T-helper 1 cell (primary cell): ENCODE data around the gene BMPR1A.
A peak's percentile ranks its signal among the peaks of the same experiment; 100 is the strongest.

ENCODE experiments used
- DNase-seq, 5 donors: peaks; one replicate each; pipeline ENCODE4 v3.0.0-alpha.2; 2012 to 2020

The BMPR1A gene

GRCh38 chr10:86804805-86805204 is 48.4 kb downstream of the BMPR1A start:
- no peak for DNase-seq

- no peak for DNase-seq
These were observed 56.7 kb downstream of the BMPR1A start for GRCh38 chr10:86813101-86813500.

DNA sequence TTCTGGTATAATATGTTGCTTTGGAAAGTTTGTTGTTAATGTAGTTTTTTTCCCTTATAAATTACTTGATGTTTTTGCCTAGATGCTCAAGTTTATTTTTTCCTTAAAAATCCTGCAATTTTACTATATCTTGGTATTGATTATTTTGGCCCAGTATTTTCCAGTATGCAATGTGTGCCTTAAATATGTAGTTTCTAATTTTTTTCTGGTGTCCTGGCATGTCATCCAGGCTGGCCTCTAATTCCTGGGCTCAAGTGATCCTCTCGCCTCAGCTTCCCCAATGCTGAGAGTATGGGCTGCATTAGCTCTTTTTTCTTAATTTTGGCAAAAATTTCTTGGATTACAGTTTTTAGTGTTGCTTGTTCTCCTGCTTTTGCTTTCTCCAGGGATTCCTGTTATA is 57.6 kb downstream of the BMPR1A start:
- no peak for DNase-seq

- DNase-seq = no peak
These were observed 58.7 kb downstream of the BMPR1A start for GRCh38 chr10:86815035-86815617.

GRCh38 chr10:86815640-86816039 is 59.2 kb downstream of the BMPR1A start:
- DNase-seq = no peak

- no peak for DNase-seq
These were observed 60.8 kb downstream of the BMPR1A start for GRCh38 chr10:86817246-86817645.

DNA sequence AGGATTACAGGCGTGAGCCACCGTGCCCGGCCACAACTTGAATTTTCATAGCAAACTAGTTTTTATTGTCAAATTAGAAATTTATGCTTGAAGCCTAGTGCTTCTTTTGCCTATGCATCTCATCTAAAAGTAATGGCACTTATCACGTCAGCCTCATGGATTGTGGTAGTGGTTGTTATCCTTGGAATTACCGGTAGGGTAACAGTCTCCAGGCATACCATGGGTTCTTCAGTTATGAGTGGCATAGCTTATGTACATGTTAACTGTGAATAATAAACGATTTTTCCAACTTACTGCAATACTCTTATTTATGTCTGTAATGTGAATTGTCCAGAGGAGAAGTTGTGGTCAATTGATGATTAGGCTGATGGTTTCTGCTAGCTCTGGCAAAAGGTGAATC is 63.1 kb downstream of the BMPR1A start:
- DNase-seq = no peak

GRCh38 chr10:86820509-86820908 is 64.1 kb downstream of the BMPR1A start:
- no peak for DNase-seq

DNA sequence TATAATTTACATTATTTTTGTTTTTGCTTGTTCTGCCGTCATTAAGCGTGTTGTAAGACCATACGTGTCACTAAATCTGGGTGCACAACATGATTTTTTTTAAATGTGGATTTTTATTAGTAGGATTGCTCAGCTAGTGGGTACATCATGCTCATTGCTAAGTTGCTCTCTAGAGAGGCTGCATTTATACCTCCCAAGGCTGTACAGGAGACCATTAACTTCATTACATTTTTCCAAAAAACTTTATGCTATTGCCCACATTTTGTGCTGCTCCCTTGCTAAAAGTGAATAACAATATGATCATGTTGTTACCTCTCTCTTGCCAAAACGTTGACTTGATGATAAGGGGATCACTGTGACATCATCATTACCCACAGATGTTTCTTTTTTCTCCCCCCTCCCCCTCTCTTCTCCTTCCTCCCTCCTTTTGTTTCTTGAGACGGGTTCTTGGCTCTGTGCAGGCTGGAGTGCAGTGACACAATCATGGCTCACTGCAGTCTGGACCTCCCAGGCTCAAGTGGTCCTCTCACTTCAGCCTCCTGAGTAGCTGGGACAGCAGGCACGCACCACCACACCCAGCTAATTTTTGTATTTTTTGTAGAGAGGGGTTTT is 65.1 kb downstream of the BMPR1A start:
- no peak for DNase-seq

- DNase-seq = no peak
These were observed 67.1 kb downstream of the BMPR1A start for GRCh38 chr10:86823565-86823964.

- no peak for DNase-seq
These were observed 67.7 kb downstream of the BMPR1A start for GRCh38 chr10:86824151-86824550.

DNA sequence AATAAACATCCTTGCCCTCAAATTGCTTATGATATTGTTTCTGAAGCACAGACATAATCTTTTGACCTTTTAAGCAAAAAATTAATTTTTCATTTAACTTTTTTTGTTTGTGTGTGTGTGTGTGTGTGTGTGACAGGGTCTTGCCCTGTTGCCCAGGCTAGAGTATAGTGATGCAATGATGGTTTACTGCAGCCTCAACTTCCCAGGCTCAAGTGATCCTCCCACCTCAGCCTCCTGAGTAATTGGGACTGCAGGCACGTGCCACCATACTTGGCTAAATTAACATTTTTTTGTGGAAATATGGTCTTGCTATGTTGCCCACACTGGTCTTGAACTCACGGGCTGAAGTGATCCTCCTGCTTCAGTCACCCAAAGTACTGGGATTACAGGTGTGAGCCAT is 68.9 kb downstream of the BMPR1A start:
- DNase-seq = no peak

DNA sequence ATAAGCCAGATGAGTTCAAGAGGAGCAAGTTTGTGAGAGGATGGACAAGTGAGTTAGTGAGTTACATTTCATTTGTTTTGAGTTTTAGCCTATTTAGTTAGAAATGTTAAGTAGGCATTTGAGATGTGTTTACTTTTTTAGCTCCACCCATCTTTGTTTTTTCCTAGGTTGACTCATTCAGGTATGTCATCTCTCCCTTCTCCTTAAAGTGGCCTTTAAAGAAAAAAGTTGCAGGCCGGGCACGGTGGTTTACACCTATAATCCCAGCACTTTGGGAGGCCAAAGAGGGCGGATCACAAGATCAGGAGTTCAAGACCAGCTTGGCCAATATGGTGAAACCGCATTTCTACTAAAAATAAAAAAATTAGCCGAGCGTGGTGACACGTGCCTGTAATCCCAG is 71.2 kb downstream of the BMPR1A start:
- no peak for DNase-seq

DNA sequence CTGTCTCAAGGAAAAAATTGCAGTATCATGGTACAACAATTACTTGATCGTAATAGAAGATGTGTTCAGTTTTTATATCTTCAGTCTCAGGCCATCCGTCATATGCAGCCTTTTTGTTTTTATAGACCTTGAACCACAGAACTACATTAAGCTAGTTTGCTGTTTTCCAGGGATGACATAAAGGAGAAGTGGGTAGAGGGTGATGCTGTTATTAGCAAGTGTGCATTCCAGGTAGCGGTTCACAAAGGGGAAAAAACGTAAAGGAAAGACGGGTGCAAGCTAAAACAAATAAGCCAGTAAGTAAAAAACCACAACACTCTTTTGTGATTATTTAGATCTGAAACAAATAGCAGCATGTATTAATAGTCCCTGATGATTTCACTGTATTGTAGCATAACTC is 71.7 kb downstream of the BMPR1A start:
- DNase-seq = no peak

DNA sequence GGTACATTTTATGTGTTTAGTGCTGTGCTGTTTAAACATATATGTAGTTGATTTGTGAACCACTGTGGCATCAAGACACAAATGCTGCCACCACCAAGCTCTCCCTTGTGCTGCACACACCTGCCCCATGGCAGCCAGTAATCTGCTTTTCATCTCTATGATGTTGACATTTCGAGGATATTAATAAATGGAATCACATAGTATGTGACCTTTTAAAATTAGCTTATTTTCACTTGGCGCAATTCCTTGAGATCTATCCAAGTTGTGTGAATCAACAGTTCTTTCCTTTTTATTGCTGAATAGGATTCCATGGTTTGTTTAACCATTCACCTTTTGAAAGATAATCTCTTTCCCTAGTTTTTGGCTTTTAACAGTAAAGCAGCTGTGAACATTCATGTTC is 73.1 kb downstream of the BMPR1A start:
- DNase-seq = no peak

GRCh38 chr10:86830043-86830591 is 73.7 kb downstream of the BMPR1A start:
- DNase-seq = no peak

GRCh38 chr10:86833969-86834368 is 77.5 kb downstream of the BMPR1A start:
- DNase-seq = no peak

- peak in 1 of 5 donors; percentile 17 for DNase-seq
These were observed 79.6 kb downstream of the BMPR1A start for GRCh38 chr10:86836044-86836443.

DNA sequence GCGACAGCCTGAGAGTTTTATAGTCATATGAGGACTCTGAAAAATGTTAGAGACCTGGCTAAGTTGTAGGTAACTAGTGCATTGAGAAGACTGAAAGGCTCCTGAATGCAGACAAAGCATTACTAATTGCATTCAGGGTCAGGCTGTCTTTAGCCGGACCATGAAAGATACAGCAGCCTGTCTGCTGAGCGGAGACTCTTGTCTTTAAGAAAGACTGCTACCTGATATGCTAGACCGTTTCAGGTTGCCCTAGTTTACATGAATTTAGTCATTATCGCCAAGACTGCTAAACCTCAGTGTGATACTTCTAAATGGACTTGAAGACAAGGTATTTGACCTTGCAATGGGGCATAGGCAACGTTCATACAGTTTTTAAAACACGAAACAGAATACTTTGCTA is 81.2 kb downstream of the BMPR1A start:
- no peak for DNase-seq

- no peak for DNase-seq
These were observed 84.1 kb downstream of the BMPR1A start for GRCh38 chr10:86840498-86840897.

- no peak for DNase-seq
These were observed 89.7 kb downstream of the BMPR1A start for GRCh38 chr10:86846088-86846487.

- no peak for DNase-seq
These were observed 92.3 kb downstream of the BMPR1A start for GRCh38 chr10:86848747-86849146.

GRCh38 chr10:86849181-86849894 is 92.9 kb downstream of the BMPR1A start:
- no peak for DNase-seq

DNA sequence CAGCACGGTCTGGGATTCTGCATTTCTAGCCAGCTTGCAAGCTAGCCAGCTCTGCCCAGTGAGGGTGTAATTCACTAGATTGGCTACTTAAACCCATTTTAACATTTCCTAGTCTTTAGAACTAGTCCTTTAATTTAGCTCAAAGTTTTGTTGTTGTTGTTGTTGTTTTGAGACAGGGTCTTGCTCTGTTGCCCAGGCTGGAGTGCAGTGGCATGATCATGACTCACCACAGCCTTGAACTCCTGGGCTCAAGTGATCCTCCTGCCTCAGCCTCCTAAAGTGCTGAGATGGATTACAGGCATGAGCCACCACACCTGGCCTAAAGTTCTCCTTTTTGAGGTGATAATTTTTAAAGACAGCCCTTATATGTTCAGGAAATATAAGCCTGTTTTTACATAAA is 94.1 kb downstream of the BMPR1A start:
- no peak for DNase-seq
